WERI-Rb-1 (cell line): ENCODE data around the gene TOR1A.

Source experiments
- DNase-seq: peaks from one replicate; pipeline ENCODE4 v3.0.0-alpha.2; 2020
- H3K27ac ChIP-seq: fragments of 250-450 bp; sonication (Bioruptor Pico); 2 replicates; pipeline ENCODE4 v1.5.1; 2020; ENCODE audit warnings: mild to moderate bottlenecking, moderate library complexity
- H3K27me3 ChIP-seq: fragments of 250-450 bp; sonication (Bioruptor Pico); 2 replicates; pipeline ENCODE4 v1.5.1; 2021; ENCODE audit warnings: mild to moderate bottlenecking, low read depth, moderate library complexity; ENCODE audit not compliant: insufficient read depth, severe bottlenecking
- H3K36me3 ChIP-seq: fragments of 250-450 bp; sonication (Bioruptor Pico); 2 replicates; pipeline ENCODE4 v1.5.1; 2020; ENCODE audit warnings: mild to moderate bottlenecking, moderate library complexity
- H3K4me3 ChIP-seq: 2 replicates; pipeline ENCODE4 v1.5.1; 2011; ENCODE audit warnings: low read depth, mild to moderate bottlenecking, control low read depth, low read length
- H3K9me3 ChIP-seq: fragments of 250-450 bp; sonication (Bioruptor Pico); 2 replicates; pipeline ENCODE4 v1.5.1; 2021; ENCODE audit warnings: mild to moderate bottlenecking, moderate library complexity; ENCODE audit not compliant: severe bottlenecking
- CTCF ChIP-seq: IDR thresholded peaks from 2 replicates; pipeline ENCODE4 v1.5.1; 2011; ENCODE audit warnings: low read depth, mild to moderate bottlenecking, control low read depth, inconsistent platforms, low read length

Gene TOR1A

GRCh38 chr9:129853614-129854013 is 29.7 kb upstream of the TOR1A start:
- H3K27ac ChIP-seq: peak overlapping the region; percentile 75
- no peak overlapping the region for H3K4me3 ChIP-seq
- H3K9me3 ChIP-seq: no peaks in the 10 kb centered on the region
- H3K36me3 ChIP-seq: peaks cover 45% of the 10 kb centered on the region
- H3K27me3 ChIP-seq: no peaks in the 10 kb centered on the region
- no peak for TF ChIP-seq CTCF
- no peak for DNase-seq

- H3K36me3 ChIP-seq: peaks cover 34% of the 10 kb centered on the region
- TF ChIP-seq CTCF: no peak
- DNase-seq: peak; percentile 82
- no peaks in the 10 kb centered on the region for H3K9me3 ChIP-seq
- H3K27ac ChIP-seq: peak overlapping the region; percentile 75
- no peak overlapping the region for H3K4me3 ChIP-seq
- no peaks in the 10 kb centered on the region for H3K27me3 ChIP-seq
Observed at GRCh38 chr9:129852579-129852978, 28.6 kb upstream of the TOR1A start.

GRCh38 chr9:129851821-129852220 is 27.9 kb upstream of the TOR1A start:
- no peak overlapping the region for H3K4me3 ChIP-seq
- no peaks in the 10 kb centered on the region for H3K27me3 ChIP-seq
- TF ChIP-seq CTCF: no peak
- no peak for DNase-seq
- H3K27ac ChIP-seq: peak overlapping the region; percentile 75
- no peaks in the 10 kb centered on the region for H3K9me3 ChIP-seq
- peaks cover 34% of the 10 kb centered on the region for H3K36me3 ChIP-seq

- Histone ChIP-seq H3K36me3 (peaks cover 27% of the 10 kb centered on the region), H3K9me3 (no peaks in the 10 kb centered on the region)
- DNase-seq: no peak
Observed at GRCh38 chr9:129850821-129851550, 27.1 kb upstream of the TOR1A start.

GRCh38 chr9:129849901-129850300 is 26.0 kb upstream of the TOR1A start:
- Histone ChIP-seq H3K36me3 (peaks cover 19% of the 10 kb centered on the region), H3K9me3 (no peaks in the 10 kb centered on the region), H3K27ac (no peak overlapping the region), H3K4me3 (no peak overlapping the region), H3K27me3 (no peaks in the 10 kb centered on the region)
- no peak for DNase-seq
- TF ChIP-seq CTCF: no peak

More at GRCh38 chr9:129850821-129851550, 27.1 kb upstream of the TOR1A start:
- Histone ChIP-seq H3K27me3 (no peaks in the 10 kb centered on the region), H3K4me3 (no peak overlapping the region), H3K27ac (peak overlapping the region; percentile 41)
- no peak for TF ChIP-seq CTCF
